K562 (cell line): ENCODE results near the gene TTC28. TPM values are rescaled to one million over a fixed set of nuclear protein-coding genes. Genes with fewer than 3 reads are reported as not detected.

ENCODE experiments used
- ATAC-seq: fragments of 200-7000 bp; cut with Tn5 transposase; 3 replicates; pipeline ENCODE4 v1.9.1; 2020; ENCODE audit warnings: moderate library complexity
- BruUV-seq: library from RNA; stranded (reverse); fragments of 400-500 nt; replicated peaks from 2 replicates; lab custom pipeline; 2021; lab: Mats Ljungman, UMichigan
- CTCF ChIA-PET: fragments of 300-600 bp; formaldehyde crosslinking; extraction: SDS; loops from one replicate; lab custom pipeline; 2021; ENCODE audit warnings: low intra/inter-chr PET ratio; lab: Yijun Ruan, JAX
- POLR2A ChIA-PET: fragments of 300-600, 350-650 bp; sonication (Branson Sonifier 250); formaldehyde crosslinking; extraction: SDS; loops from one replicate; lab custom pipeline; 2021; ENCODE audit warnings: antibody characterized with exemption, inconsistent platforms; lab: Yijun Ruan, JAX
- DNase-seq, 4 experiments: peaks; one replicate each; pipeline versions ENCODE4 v3.0.0 to v3.0.0-alpha.2; 2011 to 2018; ENCODE audit warnings: low spot score in 3 of 4, mixed read lengths in 3 of 4; ENCODE audit errors: extremely low read depth in 1 of 4
- FAIRE-seq: peaks from 2 replicates; lab custom pipeline; 2011; peaks lifted over from hg19 to GRCh38; lab: Jason Lieb, UNC
- H2AFZ ChIP-seq: 2 replicates; pipeline ENCODE4 v1.6.0; 2011; ENCODE audit warnings: low read depth, low read length, control low read depth, inconsistent platforms
- H3K27ac ChIP-seq: fragments of 200-600 bp; 3 replicates; pipeline ENCODE4 v1.8.0; 2011; ENCODE audit warnings: low read depth, mild to moderate bottlenecking, control low read depth, inconsistent platforms, low read length, moderate library complexity, mixed read lengths; ENCODE audit errors: extremely low read depth
- H3K27me3 ChIP-seq, 2 experiments: fragments of 300-600 bp in 1 of 2; 2 replicates in 1 of 2; 3 replicates in 1 of 2; pipeline versions ENCODE4 v1.6.0 to v1.8.0; 2011; ENCODE audit warnings: inconsistent platforms in 2 of 2, low read length in 2 of 2, mild to moderate bottlenecking in 1 of 2, mixed read lengths in 1 of 2, moderate library complexity in 1 of 2; ENCODE audit not compliant: control insufficient read depth in 2 of 2, insufficient read depth in 2 of 2
- H3K36me3 ChIP-seq: fragments of 300-600 bp; 3 replicates; pipeline ENCODE4 v1.8.0; 2011; ENCODE audit warnings: mild to moderate bottlenecking, low read length, inconsistent platforms; ENCODE audit not compliant: control insufficient read depth, insufficient read depth
- H3K4me1 ChIP-seq, 2 experiments: fragments of 200-600 bp in 1 of 2; replicated peaks in 1 of 2; 2 replicates in 1 of 2; 3 replicates in 1 of 2; pipeline versions ENCODE4 v1.5.1 to v1.8.0; 2011; ENCODE audit warnings: inconsistent platforms in 2 of 2, low read length in 2 of 2, mild to moderate bottlenecking in 1 of 2, mixed read lengths in 1 of 2, moderate library complexity in 1 of 2; ENCODE audit not compliant: control insufficient read depth in 2 of 2, insufficient read depth in 2 of 2
- H3K4me2 ChIP-seq: 2 replicates; pipeline ENCODE4 v1.6.1; 2011; ENCODE audit warnings: low read length, control low read depth, inconsistent platforms, mixed read lengths; ENCODE audit not compliant: insufficient read depth
- H3K4me3 ChIP-seq: fragments of 200-600 bp; sonication (generic), shearing (Covaris generic); 2 replicates; pipeline ENCODE4 v1.5.1; 2016; ENCODE audit warnings: control low read depth, inconsistent platforms
- H3K79me2 ChIP-seq: fragments of 200-600 bp; 3 replicates; pipeline ENCODE4 v1.8.0; 2011; ENCODE audit warnings: low read length, inconsistent platforms; ENCODE audit not compliant: control insufficient read depth, insufficient read depth
- H3K9ac ChIP-seq, 2 experiments: 2 replicates each; pipeline versions ENCODE4 v1.6.0 to v1.6.1; 2011; ENCODE audit warnings: low read depth in 2 of 2, low read length in 2 of 2, control low read depth in 1 of 2, inconsistent platforms in 1 of 2, mild to moderate bottlenecking in 1 of 2, mixed read lengths in 1 of 2; ENCODE audit not compliant: insufficient read depth in 1 of 2
- H3K9me1 ChIP-seq: one replicate; pipeline ENCODE4 v1.6.0; 2011; ENCODE audit warnings: inconsistent platforms, mild to moderate bottlenecking, low read length, moderate library complexity; ENCODE audit not compliant: control insufficient read depth, insufficient read depth
- H3K9me3 ChIP-seq: replicated peaks from 2 replicates; pipeline ENCODE4 v1.5.1; 2011; ENCODE audit warnings: low read depth, low read length, inconsistent platforms; ENCODE audit not compliant: control insufficient read depth, insufficient read depth
- H4K20me1 ChIP-seq: replicated peaks from 2 replicates; pipeline ENCODE4 v1.6.1; 2011; ENCODE audit warnings: low read length, inconsistent platforms, mixed read lengths; ENCODE audit not compliant: control insufficient read depth, insufficient read depth
- CHD1 ChIP-seq: fragments of 200-600 bp; sonication (generic); IDR thresholded peaks from one replicate; pipeline ENCODE4 v1.6.1; 2012; ENCODE audit warnings: mild to moderate bottlenecking, moderate library complexity, low read length, inconsistent platforms
- FOXJ2 ChIP-seq: fragments of 200-800 bp; sonication (Bioruptor generic); IDR thresholded peaks from 2 replicates; pipeline ENCODE4 v1.6.1; 2016; ENCODE audit warnings: missing genetic modification characterization, missing compliant biosample characterization
- MAFK ChIP-seq: IDR thresholded peaks from 2 replicates; pipeline ENCODE4 v1.6.1; 2011; ENCODE audit warnings: low read length, improper control_type of control experiment
- NFE2L1 ChIP-seq: fragments of 450-650 bp; IDR thresholded peaks from 2 replicates; pipeline ENCODE4 v1.6.1; 2016; ENCODE audit warnings: missing genetic modification characterization, low read depth, mild to moderate bottlenecking, missing compliant biosample characterization, moderate library complexity, borderline replicate concordance
- NR2C2 ChIP-seq, 2 experiments: fragments of 200-800 bp in 1 of 2; sonication (Bioruptor generic) in 1 of 2; sonication (generic) in 1 of 2; formaldehyde crosslinking in 1 of 2; IDR thresholded peaks; 2 replicates each; pipeline versions ENCODE4 v1.6.1 to v1.8.0; 2016 to 2022; ENCODE audit warnings: mild to moderate bottlenecking in 1 of 2, missing compliant biosample characterization in 1 of 2, missing genetic modification characterization in 1 of 2, missing genetic modification reagents in 1 of 2
- RFX5 ChIP-seq: IDR thresholded peaks from 2 replicates; pipeline ENCODE4 v1.6.1; 2011; ENCODE audit warnings: low read depth, mild to moderate bottlenecking, improper control_type of control experiment, low read length
- SMAD4 ChIP-seq: fragments of 250-450 bp; sonication (Bioruptor Pico); conservative IDR thresholded peaks from 2 replicates; pipeline ENCODE4 v1.8.0; 2021; ENCODE audit warnings: inconsistent platforms, mild to moderate bottlenecking, moderate library complexity
- ZBTB1 ChIP-seq: sonication (generic); formaldehyde crosslinking; IDR thresholded peaks from 2 replicates; pipeline ENCODE4 v1.8.1; 2023; ENCODE audit warnings: missing genetic modification reagents, low read depth, mild to moderate bottlenecking, borderline replicate concordance
- ZNF398 ChIP-seq: fragments of 250-450 bp; sonication (Bioruptor Pico); IDR thresholded peaks from 2 replicates; pipeline ENCODE4 v1.8.0; 2021; ENCODE audit warnings: moderate library complexity, mild to moderate bottlenecking, inconsistent platforms
- ZNF444 ChIP-seq: fragments of 250-450 bp; sonication (Bioruptor Pico); IDR thresholded peaks from 2 replicates; pipeline ENCODE4 v1.4.0; 2020; ENCODE audit warnings: mild to moderate bottlenecking, moderate library complexity
- WGBS: fragments of 100-300 bp; shearing (Covaris generic); methylation state at CpG from one replicate; pipeline ENCODE4 v1.1.6; 2016; ENCODE audit warnings: low coverage, mixed read lengths; ENCODE audit not compliant: insufficient coverage; ENCODE audit errors: missing lambda C conversion rate; 5-methylcytosine and 5-hydroxymethylcytosine counted together
- in situ Hi-C: fragments of 300-500 bp; cut with MboI; formaldehyde crosslinking; loops from 4 replicates; pipeline ENCODE4 v1.15.0; 2018; ENCODE audit warnings: inconsistent platforms, mixed read lengths
- intact Hi-C: fragments of 100-400 bp; cut with micrococcal nuclease; formaldehyde crosslinking; loops from 2 replicates; pipeline ENCODE4 v1.14.2; 2022
- polyA plus RNA-seq, 8 experiments: library from polyadenylated mRNA; depleted of rRNA in 4 of 8; stranded (reverse) in 5 of 8; unstranded in 3 of 8; fragments of >200 nt; fragmentation: Nextera tagmentation in 2 of 8; fragmentation: Illumina TruSeq in 1 of 8; extraction: Ambion mirVana in 2 of 8; extraction: Trizol in 1 of 8; gene quantifications; 2 replicates each; pipeline versions ENCODE4 v1.2.1 to v1.2.3, GENCODE V29; 2011 to 2014; ENCODE audit warnings: inconsistent platforms in 1 of 8, missing spikeins in 1 of 8
- total RNA-seq, 7 experiments: library from RNA; depleted of rRNA in 6 of 7; stranded (reverse); fragments of >200 nt in 6 of 7; fragmentation: Illumina TruSeq in 2 of 7; extraction: Trizol in 2 of 7; gene quantifications; 2 replicates each; pipeline versions ENCODE4 v1.2.1 to v1.2.3, GENCODE V29; 2011 to 2021; ENCODE audit warnings: low replicate concordance in 1 of 7

TTC28 gene
- total and polyA plus RNA-seq, 9 of the 15 experiments (the other 6 are each of a cell fraction or from before 2014, with no cell fraction given): 0.22 to 10.7 (median 3.1) TPM

GRCh38 chr22:27980424-27981148, 699.1 kb downstream of the TTC28 start (continued):
- TF ChIP-seq NR2C2 (CRISPR knock-in tag; IDR thresholded peaks at IDR 0.05) (no peak), NR2C2 (tag; IDR thresholded peaks at IDR 0.05) (no peak), ZNF444 (CRISPR knock-in tag) (no peak), CHD1 (no peak), FOXJ2 (no peak), ZBTB1 (no peak)
- TF ChIP-seq, all 486 proteins: peak for 0

- no peak overlapping the region for H3K27ac ChIP-seq
- no peak for FAIRE-seq
- ChIA-PET CTCF (no interaction called here), POLR2A (no interaction called here)
- no peaks in the 10 kb centered on the region for H4K20me1 ChIP-seq
- in situ Hi-C loops: no loop called here
- peaks cover 5% of the 10 kb centered on the region; the same call in 1 of the 3 replicates for H3K36me3 ChIP-seq
- no peaks in the 10 kb centered on the region for H3K79me2 ChIP-seq
- no peak overlapping the region for H3K4me3 ChIP-seq
- no TSS peak for BruUV-seq
- DNase-seq: no peak
- no peak for ATAC-seq
- no peaks in the 10 kb centered on the region for H3K9me3 ChIP-seq
- 72% methylated on average over 5 of the region's 5 CpGs for WGBS
- no peaks in the 10 kb centered on the region for H3K4me1 ChIP-seq
- TF ChIP-seq SMAD4: no peak
- TF ChIP-seq RFX5: no peak
- no peak for TF ChIP-seq NFE2L1 (tag)
- TF ChIP-seq MAFK: no peak
- TF ChIP-seq ZNF398 (CRISPR knock-in tag): no peak
- TF ChIP-seq, all 486 proteins: peak for 0
- Histone ChIP-seq H3K9me1 (no peaks in the 10 kb centered on the region), H3K27me3 (no peaks in the 10 kb centered on the region), H3K4me2 (no peak overlapping the region), H3K9ac (no peak overlapping the region), H2AFZ (no peak overlapping the region)
- intact Hi-C loops: no loop called here
These were observed 700.8 kb downstream of the TTC28 start for GRCh38 chr22:27978802-27979201.
